A549 treated with dexamethasone at 1 μM for 4 hours (cell line): ENCODE measurements around the gene UTP11. TPM values are rescaled to one million over a fixed set of nuclear protein-coding genes. Genes with fewer than 3 reads are reported as not detected.

ENCODE experiments used
- total RNA-seq: library from RNA; stranded (reverse); fragments of 200-300 nt; extraction: Qiagen RNA extraction; gene quantifications from 5 replicates; pipeline ENCODE4 v1.2.3, GENCODE V29; 2022

Gene UTP11, protein sequence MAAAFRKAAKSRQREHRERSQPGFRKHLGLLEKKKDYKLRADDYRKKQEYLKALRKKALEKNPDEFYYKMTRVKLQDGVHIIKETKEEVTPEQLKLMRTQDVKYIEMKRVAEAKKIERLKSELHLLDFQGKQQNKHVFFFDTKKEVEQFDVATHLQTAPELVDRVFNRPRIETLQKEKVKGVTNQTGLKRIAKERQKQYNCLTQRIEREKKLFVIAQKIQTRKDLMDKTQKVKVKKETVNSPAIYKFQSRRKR
- 45.4 to 62.0 TPM (median 51.5 TPM) in 5 replicates for total RNA-seq

DNA sequence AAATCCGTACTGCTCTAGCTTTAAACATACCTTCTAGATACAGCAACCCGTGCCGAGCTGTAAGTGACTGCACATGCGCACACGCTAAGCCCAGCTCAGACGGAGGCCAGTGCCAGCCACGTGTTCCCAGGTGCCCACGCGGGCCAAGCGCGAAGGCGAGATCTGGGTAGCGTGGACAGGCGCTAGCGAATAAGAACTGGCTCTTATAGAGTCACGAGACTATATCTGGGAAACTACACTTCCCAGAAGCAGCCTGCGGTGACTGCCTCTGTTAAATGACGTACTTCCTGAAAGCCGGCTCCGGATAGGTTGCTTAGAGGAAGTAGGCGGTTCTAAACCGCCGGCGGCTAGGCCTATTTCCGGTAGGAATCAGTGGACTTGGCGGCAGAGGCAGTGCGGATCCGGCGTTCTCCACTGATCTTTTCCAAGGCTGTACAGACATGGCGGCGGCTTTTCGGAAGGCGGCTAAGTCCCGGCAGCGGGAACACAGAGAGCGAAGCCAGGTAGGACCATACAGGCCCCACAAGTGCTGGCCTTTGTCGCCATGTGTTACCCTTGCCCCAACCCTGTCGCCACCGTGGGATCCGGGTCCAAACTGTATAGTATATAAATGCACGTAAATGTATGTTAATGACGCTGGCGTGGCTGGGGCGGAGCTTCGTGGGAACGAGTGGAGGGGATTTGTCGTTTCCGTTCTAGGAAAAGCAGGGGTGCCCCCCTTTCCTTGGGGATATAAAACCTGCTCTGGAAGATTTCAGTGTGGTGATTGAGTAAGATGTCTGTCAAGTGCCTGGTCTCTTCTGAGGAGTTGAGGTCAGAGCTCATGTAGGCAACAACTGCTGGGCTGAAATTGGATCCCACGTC, at the start of gene UTP11:
TSS of gene UTP11 (plus strand) at position 372 of the 864 bp plus-strand sequence. CDS start at position 441, 69 bp downstream.

DNA sequence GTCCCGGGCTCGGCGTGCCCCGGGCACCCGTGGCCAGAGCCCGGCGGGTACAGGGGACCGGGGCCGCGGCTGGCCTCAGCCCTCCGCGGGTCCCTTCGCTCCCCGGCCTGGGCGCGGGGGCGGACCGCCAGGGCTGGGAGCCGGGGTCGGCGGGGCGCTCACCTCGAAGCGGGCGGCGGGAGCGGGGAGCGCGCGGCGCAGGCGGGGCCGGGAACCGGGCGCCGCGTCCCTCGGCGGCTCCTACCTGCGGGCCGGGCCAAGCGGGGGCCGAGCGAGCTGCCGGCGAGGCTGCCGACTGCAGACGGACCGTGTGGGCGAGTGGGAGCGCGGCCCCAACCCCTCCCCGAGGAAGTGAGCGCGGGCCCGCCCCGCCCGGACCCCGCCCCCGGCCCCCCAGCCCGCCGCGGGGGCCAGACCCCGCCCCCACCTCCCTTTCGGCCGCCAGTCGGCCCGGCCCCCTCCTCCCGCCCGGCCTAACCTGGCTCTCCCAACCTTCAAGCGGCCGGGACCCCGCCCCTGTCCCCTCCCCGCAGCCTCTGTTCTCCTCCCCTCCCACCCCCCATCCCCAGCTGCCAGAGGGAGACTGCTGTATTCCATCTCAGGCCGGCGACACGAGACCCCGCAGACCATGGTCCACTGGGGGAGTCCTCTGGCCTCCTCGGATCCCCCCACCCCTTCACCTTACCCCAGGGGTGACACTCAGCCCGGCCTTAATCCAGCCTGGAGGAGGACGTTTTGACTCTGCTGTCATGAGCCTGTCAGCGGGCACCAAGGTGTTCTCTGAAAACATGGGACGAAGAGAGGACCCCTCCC, 7.1 kb upstream of the UTP11 start, which contains the start of gene FHL3:
TSS of gene FHL3 (minus strand) at position 320 of the 813 bp plus-strand sequence. CDS start 6,102 bp downstream, outside the sequence.

DNA sequence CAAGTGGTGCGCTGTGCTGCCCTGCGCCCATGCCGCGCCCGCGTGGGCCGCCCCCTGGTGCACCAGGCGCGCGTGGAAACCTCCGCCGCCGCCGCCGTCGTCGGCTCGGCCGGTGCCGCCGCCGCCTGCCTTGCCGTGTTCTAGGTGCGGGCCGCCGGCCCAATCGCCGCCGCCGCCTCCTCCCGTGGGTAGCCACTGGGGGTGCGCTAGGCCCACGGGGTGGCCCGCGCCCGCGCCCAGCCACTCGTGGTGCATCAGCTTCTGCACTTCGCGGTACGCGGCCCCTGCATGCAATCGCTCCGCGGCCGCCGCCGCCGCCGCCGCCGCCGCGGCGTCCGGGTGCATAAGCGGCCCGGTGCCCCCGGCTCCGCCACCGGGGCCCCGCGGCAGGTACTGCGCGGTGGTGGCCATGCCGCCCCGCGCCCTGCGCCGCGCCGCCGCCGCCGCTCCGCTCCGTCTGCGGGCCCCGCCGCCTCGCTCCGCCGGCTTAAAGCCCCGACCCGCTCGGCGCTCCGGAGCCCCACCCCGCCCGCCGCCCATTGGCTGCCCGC, 33.9 kb downstream of the UTP11 start, which contains the start of gene POU3F1:
TSS of gene POU3F1 (minus strand) at position 461 of the 551 bp plus-strand sequence. CDS start at position 411, 50 bp downstream.

Other genes with a start within 250 kb of the UTP11 start
- gene EPHA10, start 247.6 kb upstream of the UTP11 start, total RNA-seq, result 0.98 to 2.3 TPM (median 1.2 TPM) in 5 replicates
- 20.6 to 26.6 TPM (median 26.3 TPM) in 5 replicates for gene MANEAL, start 218.9 kb upstream of the UTP11 start, total RNA-seq
- 35.9 to 53.8 TPM (median 48.8 TPM) in 5 replicates for gene C1orf122, start 204.9 kb upstream of the UTP11 start, total RNA-seq
- gene YRDC, start 204.5 kb upstream of the UTP11 start, total RNA-seq, result 12.4 to 16.3 TPM (median 14.8 TPM) in 5 replicates
- gene MTF1, start 153.1 kb upstream of the UTP11 start, total RNA-seq, result 4.2 to 6.5 TPM (median 5.8 TPM) in 5 replicates
- 4.3 to 5.4 TPM (median 4.6 TPM) in 5 replicates for gene INPP5B, start 65.7 kb upstream of the UTP11 start, total RNA-seq
- 51.7 to 86.5 TPM (median 58.0 TPM) in 5 replicates for gene SF3A3, start 22.7 kb upstream of the UTP11 start, total RNA-seq
- gene FHL3, start 7.2 kb upstream of the UTP11 start, total RNA-seq, result 9.6 to 12.4 TPM (median 10.2 TPM) in 5 replicates
- gene POU3F1, start 34.1 kb downstream of the UTP11 start, total RNA-seq, result 0.05 TPM in 2 of 5 replicates, not detected in the others